HEK293T (cell line): ENCODE measurements around the gene MMS19.

Experiments used
- ARNT ChIP-seq: fragments of 450-650 bp; IDR thresholded peaks from 2 replicates; pipeline ENCODE4 v1.6.1; 2017; ENCODE audit warnings: mild to moderate bottlenecking
- CTBP1 ChIP-seq: fragments of 450-650 bp; IDR thresholded peaks from 2 replicates; pipeline ENCODE4 v1.6.1; 2016; ENCODE audit warnings: borderline replicate concordance
- FOXK2 ChIP-seq: fragments of 450-650 bp; IDR thresholded peaks from 2 replicates; pipeline ENCODE4 v1.6.1; 2016; ENCODE audit warnings: mild to moderate bottlenecking
- FOXM1 ChIP-seq: fragments of 450-650 bp; IDR thresholded peaks from 2 replicates; pipeline ENCODE4 v1.6.1; 2017; ENCODE audit warnings: mild to moderate bottlenecking, borderline replicate concordance
- L3MBTL2 ChIP-seq: fragments of 450-650 bp; conservative IDR thresholded peaks from 2 replicates; pipeline ENCODE4 v1.6.1; 2016; ENCODE audit warnings: mild to moderate bottlenecking
- NFRKB ChIP-seq: fragments of 450-650 bp; IDR thresholded peaks from 2 replicates; pipeline ENCODE4 v1.6.1; 2016; ENCODE audit warnings: mild to moderate bottlenecking, moderate library complexity
- SUZ12 ChIP-seq: fragments of 450-650 bp; IDR thresholded peaks from 2 replicates; pipeline ENCODE4 v1.6.1; 2016; ENCODE audit warnings: mild to moderate bottlenecking
- TF ChIP-seq, protein P1 (sequence below): fragments of 450-650 bp; IDR thresholded peaks from 2 replicates; pipeline ENCODE4 v1.6.1; 2016

DNA sequence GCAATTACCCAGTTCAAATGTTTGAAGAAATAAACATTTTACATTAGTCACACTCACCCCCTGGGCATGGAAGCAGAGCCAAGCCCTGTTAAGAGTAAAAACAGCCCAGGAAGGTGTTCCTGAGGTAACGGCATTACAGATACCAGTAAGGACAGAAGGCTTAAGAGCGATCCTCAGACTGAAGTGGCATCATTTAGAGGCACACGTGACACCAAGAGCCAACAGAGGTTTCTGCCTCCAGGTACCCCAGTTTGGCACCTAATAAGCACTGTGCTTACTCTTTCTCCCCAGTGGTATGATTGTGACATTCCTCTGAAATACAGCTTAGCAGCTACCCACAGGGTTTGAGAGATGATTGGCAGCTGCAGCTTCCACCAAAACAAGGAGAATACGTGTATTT lies 17.2 kb downstream of the MMS19 start:
- TF ChIP-seq L3MBTL2 (no peak), CTBP1 (no peak), SUZ12 (no peak), FOXM1 (no peak), FOXK2 (no peak), NFRKB (no peak), ARNT (no peak)
- TF ChIP-seq, protein P1, sequence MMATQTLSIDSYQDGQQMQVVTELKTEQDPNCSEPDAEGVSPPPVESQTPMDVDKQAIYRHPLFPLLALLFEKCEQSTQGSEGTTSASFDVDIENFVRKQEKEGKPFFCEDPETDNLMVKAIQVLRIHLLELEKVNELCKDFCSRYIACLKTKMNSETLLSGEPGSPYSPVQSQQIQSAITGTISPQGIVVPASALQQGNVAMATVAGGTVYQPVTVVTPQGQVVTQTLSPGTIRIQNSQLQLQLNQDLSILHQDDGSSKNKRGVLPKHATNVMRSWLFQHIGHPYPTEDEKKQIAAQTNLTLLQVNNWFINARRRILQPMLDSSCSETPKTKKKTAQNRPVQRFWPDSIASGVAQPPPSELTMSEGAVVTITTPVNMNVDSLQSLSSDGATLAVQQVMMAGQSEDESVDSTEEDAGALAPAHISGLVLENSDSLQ: no peak
